Small intestine (tissue), 7 donors: ENCODE measurements around the gene BAZ1A. TPM values are rescaled to one million over a fixed set of nuclear protein-coding genes. Genes with fewer than 3 reads are reported as not detected.
A peak's percentile ranks its signal among the peaks of the same experiment; 100 is the strongest.

ENCODE experiments used
- DNase-seq, 2 donors: peaks; one replicate each; pipeline versions ENCODE4 v3.0.0 to v3.0.0-alpha.2; 2013
- FAIRE-seq: peaks from 2 replicates; lab custom pipeline; 2012; peaks lifted over from hg19 to GRCh38; lab: Jason Lieb, UNC
- H3K27ac ChIP-seq, 3 donors: one replicate each; pipeline ENCODE4 v1.5.1; 2013; ENCODE audit warnings: low read length in 2 of 3, mild to moderate bottlenecking in 2 of 3, control low read depth in 1 of 3, inconsistent platforms in 1 of 3, low read depth in 1 of 3, moderate library complexity in 1 of 3
- H3K27me3 ChIP-seq, 3 donors: one replicate each; pipeline ENCODE4 v1.6.1; 2013; ENCODE audit warnings: low read length in 3 of 3, inconsistent platforms in 1 of 3; ENCODE audit not compliant: control insufficient read depth in 3 of 3, insufficient read depth in 3 of 3
- H3K36me3 ChIP-seq, 3 donors: one replicate each; pipeline ENCODE4 v1.6.1; 2013; ENCODE audit warnings: low read length in 3 of 3, inconsistent platforms in 1 of 3, low read depth in 1 of 3, mild to moderate bottlenecking in 1 of 3, moderate library complexity in 1 of 3; ENCODE audit not compliant: control insufficient read depth in 3 of 3, insufficient read depth in 2 of 3
- H3K4me1 ChIP-seq, 3 donors: one replicate each; pipeline ENCODE4 v1.6.1; 2013; ENCODE audit warnings: low read length in 2 of 3, inconsistent platforms in 1 of 3, low read depth in 1 of 3, mild to moderate bottlenecking in 1 of 3, moderate library complexity in 1 of 3; ENCODE audit not compliant: control insufficient read depth in 3 of 3, insufficient read depth in 2 of 3
- H3K4me3 ChIP-seq, 3 donors: one replicate each; pipeline ENCODE4 v1.5.1; 2013; ENCODE audit warnings: low read length in 3 of 3, control low read depth in 1 of 3, inconsistent platforms in 1 of 3, low read depth in 1 of 3, mild to moderate bottlenecking in 1 of 3, moderate library complexity in 1 of 3
- H3K9me3 ChIP-seq, 2 donors: one replicate each; pipeline ENCODE4 v1.6.1; 2013; ENCODE audit warnings: low read depth in 1 of 2, low read length in 1 of 2; ENCODE audit not compliant: control insufficient read depth in 2 of 2, insufficient read depth in 1 of 2
- WGBS, 3 donors: extraction: QIAGEN DNeasy Blood & Tissue Kit; methylation state at CpG; one replicate each; pipeline ENCODE4 v1.1.7; 2013; 5-methylcytosine and 5-hydroxymethylcytosine counted together
- polyA plus RNA-seq, 4 donors: library from polyadenylated mRNA; stranded (reverse) in 3 of 4; unstranded in 1 of 4; fragments of 200-250 nt in 3 of 4; fragments of 120-200 nt in 1 of 4; gene quantifications; one replicate each; pipeline versions ENCODE4 v1.2.1 to v1.2.3, GENCODE V29; 2013
- donor health status: healthy with polysubstance abuse.
- donor health status: control.
- donor health status: control.
- donor health status: Bipolar disorder and iron deficiency.
- donor health status: healthy.

Gene BAZ1A
- polyA plus RNA-seq, 4 donors: 16.4 to 40.3 (median 25.4) TPM

DNA sequence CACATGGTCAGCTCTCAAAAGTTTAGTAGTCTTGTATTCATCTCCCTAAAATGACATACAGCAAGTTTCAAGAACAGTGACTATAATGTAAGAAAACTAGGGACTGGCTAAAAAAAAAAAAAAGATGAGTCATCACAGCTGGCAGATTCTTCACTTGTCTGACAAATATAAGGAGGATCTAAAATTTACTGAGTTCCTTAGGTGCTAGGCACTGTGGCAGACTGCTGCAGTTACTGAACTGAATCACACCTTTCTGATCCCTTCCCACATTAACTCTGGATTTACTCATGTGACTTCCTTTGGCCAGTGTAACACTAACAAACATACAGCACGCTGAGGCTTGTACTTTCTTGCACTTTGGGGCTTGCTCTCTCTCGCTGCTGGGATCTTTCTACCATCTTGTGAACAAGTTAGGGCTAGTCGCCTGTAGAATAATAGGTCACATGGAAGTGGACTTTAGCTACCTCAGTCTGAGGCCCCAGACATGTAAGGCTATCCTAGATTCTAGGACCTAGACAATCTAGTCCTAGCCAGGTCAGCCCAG lies 32.1 kb downstream of the BAZ1A start:
- Histone ChIP-seq H3K36me3 (peaks cover 2 to 9% (median 3%) of the 10 kb centered on the region in 3 donors), H3K9me3 (no peaks in the 10 kb centered on the region), H3K4me3 (no peak overlapping the region), H3K27me3 (no peaks in the 10 kb centered on the region), H3K4me1 (no peaks in the 10 kb centered on the region), H3K27ac (no peak overlapping the region)
- 64 to 85% (median 78%) methylated on average over 3 of the region's 3 CpGs for WGBS, 3 donors
- peak in 1 of 2 donors; percentile 4 for DNase-seq
- no peak for FAIRE-seq

- FAIRE-seq (no peak), DNase-seq (no peak)
- WGBS, 3 donors: 72 to 84% (median 83%) methylated on average over 3 of the region's 3 CpGs
- Histone ChIP-seq H3K36me3 (peaks cover 0 to 4% (median 3%) of the 10 kb centered on the region in 3 donors), H3K27ac (no peak overlapping the region), H3K27me3 (no peaks in the 10 kb centered on the region), H3K4me1 (peaks cover 0 to 5% (median 2%) of the 10 kb centered on the region in 3 donors), H3K9me3 (no peaks in the 10 kb centered on the region), H3K4me3 (no peak overlapping the region)
Measured at GRCh38 chr14:34837801-34838322, 37.3 kb downstream of the BAZ1A start.

DNA sequence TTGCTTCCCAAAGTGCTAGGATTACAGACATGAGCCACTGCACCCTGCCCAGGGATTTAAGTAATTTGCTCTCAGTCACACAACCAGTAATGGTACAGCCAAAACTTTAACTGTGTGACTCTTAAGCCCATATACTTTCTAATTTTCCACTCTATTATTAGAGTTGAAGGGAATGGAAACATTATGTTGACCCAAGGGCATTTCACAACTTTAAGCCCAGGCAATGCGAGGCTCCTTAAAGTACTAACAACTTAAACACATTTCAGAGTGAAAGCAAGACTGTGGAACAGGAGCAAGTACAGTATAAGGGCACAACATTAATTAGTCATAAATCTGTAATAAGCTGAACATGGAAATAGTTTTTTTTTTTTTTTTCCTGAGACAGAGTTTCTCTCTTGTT lies 39.8 kb downstream of the BAZ1A start:
- DNase-seq (no peak), FAIRE-seq (no peak)
- WGBS, 3 donors: 96 to 98% (median 97%) methylated on average over 1 of the region's 1 CpG

DNA sequence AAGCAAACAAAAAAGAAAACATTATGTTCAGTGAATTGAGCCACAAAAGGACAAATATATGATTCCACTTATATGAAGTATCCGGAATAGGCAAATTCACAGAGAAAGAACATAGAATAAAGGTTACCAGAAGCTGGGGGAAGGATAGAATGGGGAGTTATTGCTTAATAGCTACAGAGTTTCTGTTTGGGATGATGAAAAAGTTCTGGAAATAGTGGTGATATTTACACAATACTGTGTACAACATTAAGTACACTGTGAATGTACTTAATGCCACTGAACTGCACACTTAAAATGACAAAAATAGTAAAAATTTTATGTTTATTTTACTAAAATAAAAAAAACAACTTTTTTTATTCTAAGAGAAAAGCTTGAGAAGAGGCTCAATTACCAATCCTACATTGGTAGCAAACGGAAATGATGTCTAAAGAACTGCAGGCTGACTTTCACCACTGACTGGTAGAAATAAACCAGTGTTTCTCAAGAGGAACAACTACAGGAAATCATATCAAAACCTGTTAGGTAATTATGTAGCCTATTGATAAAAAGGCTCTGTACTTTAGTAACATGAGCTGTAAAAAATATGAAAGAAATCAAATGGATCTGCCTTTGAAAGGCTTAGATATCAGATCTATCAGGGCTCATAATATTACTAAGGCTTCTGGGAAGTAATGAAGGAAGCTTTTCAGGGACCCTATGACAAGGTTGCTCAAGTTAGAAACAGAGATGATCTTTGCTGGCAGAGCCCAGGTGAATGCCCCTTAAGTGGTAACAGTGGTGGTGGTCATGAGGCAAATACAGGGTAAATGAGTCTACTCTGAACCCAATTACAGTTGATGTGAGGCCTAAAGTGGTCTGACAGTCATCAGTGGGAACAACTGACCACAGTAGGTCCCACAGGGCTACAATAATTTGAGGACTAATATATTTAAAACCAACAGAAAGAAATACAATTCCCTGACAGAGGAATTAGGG lies 41.3 kb downstream of the BAZ1A start:
- Histone ChIP-seq H3K27ac (peak overlapping the region in 2 of 3 donors; percentile 11 to 55), H3K4me1 (peaks cover 0 to 5% (median 2%) of the 10 kb centered on the region in 3 donors), H3K27me3 (no peaks in the 10 kb centered on the region), H3K36me3 (no peaks in the 10 kb centered on the region), H3K9me3 (no peaks in the 10 kb centered on the region), H3K4me3 (no peak overlapping the region)
- DNase-seq (no peak), FAIRE-seq (no peak)
- 74 to 86% (median 79%) methylated on average over 2 of the region's 2 CpGs for WGBS, 3 donors

More for the DNA sequence above, 39.8 kb downstream of the BAZ1A start:
- Histone ChIP-seq H3K27ac (no peak overlapping the region), H3K9me3 (no peaks in the 10 kb centered on the region), H3K36me3 (no peaks in the 10 kb centered on the region), H3K4me3 (no peak overlapping the region), H3K27me3 (no peaks in the 10 kb centered on the region), H3K4me1 (peaks cover 0 to 5% (median 2%) of the 10 kb centered on the region in 3 donors)

DNA sequence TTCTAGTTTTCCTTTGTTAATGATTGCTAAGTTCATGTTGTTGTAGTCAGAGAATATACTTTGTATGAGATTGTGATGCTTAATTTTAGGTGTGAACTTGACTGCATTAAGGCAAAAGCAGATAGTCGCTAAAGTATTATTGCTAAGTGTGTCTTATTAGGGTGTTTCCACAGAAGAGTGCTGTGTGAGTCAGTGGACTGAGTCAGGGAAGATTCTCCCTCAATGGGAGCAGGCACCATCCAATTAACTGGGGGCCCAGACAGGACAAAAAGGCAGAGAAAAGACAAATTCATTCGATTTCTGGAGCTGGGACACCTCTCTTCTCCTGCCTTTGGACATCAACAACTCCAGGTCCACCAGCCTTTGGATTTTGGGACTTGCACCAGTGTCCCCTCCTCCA lies 48.5 kb downstream of the BAZ1A start:
- Histone ChIP-seq H3K27ac (no peak overlapping the region), H3K36me3 (peaks cover 2 to 8% (median 6%) of the 10 kb centered on the region in 3 donors), H3K9me3 (no peaks in the 10 kb centered on the region), H3K4me1 (no peaks in the 10 kb centered on the region), H3K4me3 (no peak overlapping the region), H3K27me3 (no peaks in the 10 kb centered on the region)
- no peak for DNase-seq
- WGBS, 3 donors: 90 to 98% (median 96%) methylated on average over 2 of the region's 2 CpGs
- FAIRE-seq: no peak

DNA sequence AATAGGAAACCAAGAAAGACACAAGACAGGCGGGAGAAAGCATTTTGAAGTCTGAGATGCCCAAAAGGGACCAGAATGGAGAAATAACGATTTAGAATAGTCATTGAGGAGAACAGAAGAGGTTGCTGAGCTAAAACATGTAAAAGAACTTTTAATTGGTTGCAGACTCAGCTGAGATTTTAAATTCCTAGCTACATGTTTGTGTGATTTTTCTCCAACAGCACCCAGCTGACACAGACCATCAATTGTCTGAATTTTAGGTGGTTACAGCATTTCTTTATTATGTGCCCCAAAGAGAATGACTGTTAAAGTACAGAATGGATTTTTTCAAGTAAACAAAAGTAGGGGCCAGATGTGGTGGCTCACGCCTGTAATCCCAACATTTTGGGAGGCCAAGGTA lies 50.3 kb downstream of the BAZ1A start:
- H3K9me3 ChIP-seq: no peaks in the 10 kb centered on the region
- FAIRE-seq (no peak), DNase-seq (no peak)
- no peak overlapping the region for H3K27ac ChIP-seq
- no peaks in the 10 kb centered on the region for H3K27me3 ChIP-seq
- peaks cover 6 to 8% (median 7%) of the 10 kb centered on the region in 3 donors for H3K36me3 ChIP-seq
- H3K4me1 ChIP-seq: no peaks in the 10 kb centered on the region
- 87 to 95% (median 93%) methylated on average over 3 of the region's 3 CpGs for WGBS, 3 donors
- H3K4me3 ChIP-seq: no peak overlapping the region

GRCh38 chr14:34824256-34824655 lies 50.9 kb downstream of the BAZ1A start:
- DNase-seq: no peak
- no peak overlapping the region for H3K27ac ChIP-seq
- no peak for FAIRE-seq
- no peaks in the 10 kb centered on the region for H3K9me3 ChIP-seq
- WGBS, 3 donors: 86 to 100% (median 93%) methylated on average over 1 of the region's 1 CpG
- peaks cover 7 to 8% (median 7%) of the 10 kb centered on the region in 3 donors for H3K36me3 ChIP-seq
- no peaks in the 10 kb centered on the region for H3K4me1 ChIP-seq
- no peaks in the 10 kb centered on the region for H3K27me3 ChIP-seq
- H3K4me3 ChIP-seq: no peak overlapping the region

GRCh38 chr14:34817768-34818167 lies 57.4 kb downstream of the BAZ1A start:
- DNase-seq: no peak
- Histone ChIP-seq H3K36me3 (peaks cover 4 to 13% (median 7%) of the 10 kb centered on the region in 3 donors), H3K4me1 (no peaks in the 10 kb centered on the region), H3K27me3 (no peaks in the 10 kb centered on the region), H3K4me3 (no peak overlapping the region), H3K9me3 (no peaks in the 10 kb centered on the region), H3K27ac (no peak overlapping the region)
- WGBS, 3 donors: 94 to 96% (median 94%) methylated on average over 2 of the region's 2 CpGs
- FAIRE-seq: no peak
